Endothelial cell of umbilical vein (primary cell): ENCODE results near the gene CAMTA1. TPM values are rescaled to one million over a fixed set of nuclear protein-coding genes. Genes with fewer than 3 reads are reported as not detected.

ENCODE experiments used
- BruUV-seq: library from RNA; stranded (reverse); fragments of 400-500 nt; replicated peaks from 2 replicates; lab custom pipeline; 2021; lab: Mats Ljungman, UMichigan
- CTCF ChIA-PET: fragments of 300-600, 350-600 bp; sonication (Branson Sonifier 250); formaldehyde crosslinking; loops from one replicate; lab custom pipeline; 2021; ENCODE audit warnings: antibody characterized with exemption, inconsistent platforms; lab: Charles Lee
- POLR2A ChIA-PET: fragments of 300-600, 350-600 bp; sonication (Branson Sonifier 250); formaldehyde crosslinking; loops from one replicate; lab custom pipeline; 2021; ENCODE audit warnings: antibody characterized with exemption, inconsistent platforms; lab: Charles Lee
- DNase-seq: peaks from one replicate; pipeline ENCODE4 v3.0.0-alpha.2; 2011; ENCODE audit warnings: low read depth, low spot score
- FAIRE-seq: peaks from 2 replicates; lab custom pipeline; 2011; peaks lifted over from hg19 to GRCh38; lab: Jason Lieb, UNC
- H2AFZ ChIP-seq: 2 replicates; pipeline ENCODE4 v1.6.0; 2012; ENCODE audit warnings: low read depth, low read length, control low read depth, inconsistent platforms
- H3K27ac ChIP-seq: 2 replicates; pipeline ENCODE4 v1.5.1; 2011; ENCODE audit warnings: low read depth, mild to moderate bottlenecking, control low read depth, low read length, moderate library complexity; ENCODE audit not compliant: insufficient read depth
- H3K27me3 ChIP-seq, 2 experiments: 2 replicates each; pipeline versions ENCODE4 v1.6.0 to v1.6.1; 2011; ENCODE audit warnings: low read length in 2 of 2, mixed read lengths in 1 of 2; ENCODE audit not compliant: control insufficient read depth in 2 of 2, insufficient read depth in 2 of 2
- H3K36me3 ChIP-seq, 2 experiments: 2 replicates in 1 of 2; 3 replicates in 1 of 2; pipeline ENCODE4 v1.5.1; 2011; ENCODE audit warnings: low read length in 2 of 2, mild to moderate bottlenecking in 1 of 2, moderate library complexity in 1 of 2; ENCODE audit not compliant: control insufficient read depth in 2 of 2, insufficient read depth in 2 of 2; ENCODE audit errors: extremely low read depth in 1 of 2
- H3K4me1 ChIP-seq: 3 replicates; pipeline ENCODE4 v1.5.1; 2011; ENCODE audit warnings: mild to moderate bottlenecking, low read length; ENCODE audit not compliant: control insufficient read depth, insufficient read depth; ENCODE audit errors: extremely low read depth
- H3K4me2 ChIP-seq: 2 replicates; pipeline ENCODE4 v1.6.1; 2011; ENCODE audit warnings: low read length, control low read depth, mixed read lengths; ENCODE audit not compliant: insufficient read depth
- H3K4me3 ChIP-seq, 3 experiments: fragments of 200-600 bp in 1 of 3; sonication (generic), shearing (Covaris generic) in 1 of 3; replicated peaks in 1 of 3; 2 replicates each; pipeline ENCODE4 v1.5.1; 2011 to 2016; ENCODE audit warnings: control low read depth in 3 of 3, low read length in 3 of 3, mild to moderate bottlenecking in 2 of 3, inconsistent platforms in 1 of 3, low read depth in 1 of 3, moderate library complexity in 1 of 3; ENCODE audit not compliant: insufficient read depth in 1 of 3
- H3K79me2 ChIP-seq: 2 replicates; pipeline ENCODE4 v1.6.0; 2012; ENCODE audit warnings: low read length, inconsistent platforms; ENCODE audit not compliant: control insufficient read depth, insufficient read depth
- H3K9ac ChIP-seq: replicated peaks from 2 replicates; pipeline ENCODE3; 2011; ENCODE audit warnings: low read length, control low read depth; ENCODE audit not compliant: insufficient read depth; ENCODE audit errors: extremely low read depth
- H3K9me1 ChIP-seq: replicated peaks from 3 replicates; pipeline ENCODE4 v1.6.0; 2011; ENCODE audit warnings: mild to moderate bottlenecking, low read length; ENCODE audit not compliant: control insufficient read depth, insufficient read depth; ENCODE audit errors: extremely low read depth
- H3K9me3 ChIP-seq: replicated peaks from 2 replicates; pipeline ENCODE4 v1.5.1; 2012; ENCODE audit warnings: low read length, inconsistent platforms; ENCODE audit not compliant: control insufficient read depth, insufficient read depth
- H4K20me1 ChIP-seq: replicated peaks from 2 replicates; pipeline ENCODE3; 2011; ENCODE audit warnings: mild to moderate bottlenecking, low read length; ENCODE audit not compliant: control insufficient read depth, insufficient read depth; ENCODE audit errors: extremely low read depth
- GATA2 ChIP-seq: IDR thresholded peaks from 2 replicates; pipeline ENCODE4 v1.7.0; 2011; ENCODE audit warnings: low read depth, mild to moderate bottlenecking, moderate library complexity, mixed read lengths, low read length; ENCODE audit not compliant: insufficient read length, insufficient read depth
- JUN ChIP-seq: IDR thresholded peaks from 2 replicates; pipeline ENCODE4 v1.6.1; 2011; ENCODE audit warnings: borderline replicate concordance, low read depth; ENCODE audit not compliant: insufficient read length, insufficient read depth
- POLR2A ChIP-seq: IDR thresholded peaks from 2 replicates; pipeline ENCODE4 v1.6.1; 2012; ENCODE audit warnings: low read depth, mild to moderate bottlenecking, control low read depth, low read length
- dilution Hi-C: fragments of 300-500 bp; cut with MboI; formaldehyde crosslinking; loops from one replicate; pipeline ENCODE4 v1.15.0; 2019; ENCODE audit warnings: low sequenced_read_pairs; ENCODE audit not compliant: extremely low pct_ligation_motif_present
- intact Hi-C: fragments of 100-400 bp; cut with micrococcal nuclease; formaldehyde crosslinking; loops from one replicate; pipeline ENCODE4 v1.10.0; 2022
- polyA plus RNA-seq, 4 experiments: library from polyadenylated mRNA; depleted of rRNA in 3 of 4; stranded (reverse) in 3 of 4; unstranded in 1 of 4; fragments of >200 nt; gene quantifications; 2 replicates each; pipeline versions ENCODE4 v1.2.1 to v1.2.3, GENCODE V29; 2011 to 2012; ENCODE audit warnings: missing spikeins in 1 of 4
- total RNA-seq: library from RNA; stranded (reverse); gene quantifications from 2 replicates; pipeline ENCODE4 v1.2.3, GENCODE V29; 2021
- TF ChIP-seq, protein P1 (sequence below), 2 donors: IDR thresholded peaks; 1 replicate in 1 of 2; 2 replicates in 1 of 2; pipeline ENCODE4 v1.5.1; 2011; ENCODE audit warnings: low read length in 2 of 2, mild to moderate bottlenecking in 2 of 2, moderate library complexity in 2 of 2, control low read depth in 1 of 2, inconsistent platforms in 1 of 2, low read depth in 1 of 2; ENCODE audit not compliant: insufficient read depth in 1 of 2; ENCODE audit errors: extremely low read depth in 1 of 2
- TF ChIP-seq, protein P2 (sequence below): IDR thresholded peaks from 2 replicates; pipeline ENCODE4 v1.6.1; 2011; ENCODE audit not compliant: insufficient read depth, insufficient read length

The CAMTA1 gene
- total and polyA plus RNA-seq, 2 donors (not counting 3 experiments of a cell fraction or from before 2014, with no cell fraction given), result 50.8 to 92.7 TPM

DNA sequence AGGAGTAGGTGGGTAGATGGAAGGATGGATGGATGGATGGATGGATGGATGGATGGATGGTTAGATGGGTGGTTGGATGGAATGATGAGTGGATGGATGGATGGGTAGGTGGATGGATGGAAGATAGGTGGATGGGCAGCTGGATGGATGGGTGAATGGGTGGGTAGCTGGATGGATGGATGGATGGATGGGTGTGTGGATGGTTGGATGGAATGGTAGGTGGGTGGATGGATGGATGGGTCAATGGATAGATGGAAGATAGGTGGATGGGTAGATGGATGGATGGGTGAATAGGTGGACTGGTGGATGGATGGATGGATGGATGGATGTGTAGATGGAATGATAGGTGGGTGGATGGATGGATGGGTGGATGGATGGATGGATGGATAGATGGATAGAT is 821.8 kb downstream of the CAMTA1 start:
- Histone ChIP-seq H3K9me3 (no peaks in the 10 kb centered on the region), H3K9me1 (no peaks in the 10 kb centered on the region), H3K4me1 (no peaks in the 10 kb centered on the region), H2AFZ (no peak overlapping the region), H3K36me3 (no peaks in the 10 kb centered on the region), H4K20me1 (no peaks in the 10 kb centered on the region), H3K4me2 (no peak overlapping the region), H3K79me2 (no peaks in the 10 kb centered on the region), H3K27ac (no peak overlapping the region), H3K9ac (no peak overlapping the region), H3K4me3 (no peak overlapping the region), H3K27me3 (no peaks in the 10 kb centered on the region)
- no peak for FAIRE-seq
- intact Hi-C loops (no loop called here), dilution Hi-C loops (no loop called here)
- POLR2A ChIA-PET, result no interaction called here
- no peak for DNase-seq
- BruUV-seq, result no TSS peak
- CTCF ChIA-PET, result no interaction called here
- TF ChIP-seq GATA2 (no peak), JUN (no peak), POLR2A (no peak)
- TF ChIP-seq, protein P1, sequence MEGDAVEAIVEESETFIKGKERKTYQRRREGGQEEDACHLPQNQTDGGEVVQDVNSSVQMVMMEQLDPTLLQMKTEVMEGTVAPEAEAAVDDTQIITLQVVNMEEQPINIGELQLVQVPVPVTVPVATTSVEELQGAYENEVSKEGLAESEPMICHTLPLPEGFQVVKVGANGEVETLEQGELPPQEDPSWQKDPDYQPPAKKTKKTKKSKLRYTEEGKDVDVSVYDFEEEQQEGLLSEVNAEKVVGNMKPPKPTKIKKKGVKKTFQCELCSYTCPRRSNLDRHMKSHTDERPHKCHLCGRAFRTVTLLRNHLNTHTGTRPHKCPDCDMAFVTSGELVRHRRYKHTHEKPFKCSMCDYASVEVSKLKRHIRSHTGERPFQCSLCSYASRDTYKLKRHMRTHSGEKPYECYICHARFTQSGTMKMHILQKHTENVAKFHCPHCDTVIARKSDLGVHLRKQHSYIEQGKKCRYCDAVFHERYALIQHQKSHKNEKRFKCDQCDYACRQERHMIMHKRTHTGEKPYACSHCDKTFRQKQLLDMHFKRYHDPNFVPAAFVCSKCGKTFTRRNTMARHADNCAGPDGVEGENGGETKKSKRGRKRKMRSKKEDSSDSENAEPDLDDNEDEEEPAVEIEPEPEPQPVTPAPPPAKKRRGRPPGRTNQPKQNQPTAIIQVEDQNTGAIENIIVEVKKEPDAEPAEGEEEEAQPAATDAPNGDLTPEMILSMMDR (IDR thresholded peaks at IDR 0.05; ENCODE audit: extremely low read depth in 1 of 2, insufficient read depth in 1 of 2, low read depth in 1 of 2, low read length in 2 of 2), result no peak
- TF ChIP-seq, protein P2, sequence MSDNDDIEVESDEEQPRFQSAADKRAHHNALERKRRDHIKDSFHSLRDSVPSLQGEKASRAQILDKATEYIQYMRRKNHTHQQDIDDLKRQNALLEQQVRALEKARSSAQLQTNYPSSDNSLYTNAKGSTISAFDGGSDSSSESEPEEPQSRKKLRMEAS, result no peak
